Neural cell (in vitro differentiated cells): ENCODE measurements around the gene RABGEF1. TPM values are rescaled to one million over a fixed set of nuclear protein-coding genes. Genes with fewer than 3 reads are reported as not detected.

Source experiments
- H2AFZ ChIP-seq: fragments of 200-600, 300-800 bp; sonication (generic), shearing (Covaris generic); 2 replicates; pipeline ENCODE4 v1.6.0; 2014; ENCODE audit warnings: low read depth, mild to moderate bottlenecking, antibody characterized with exemption, low read length, moderate library complexity
- H3F3A ChIP-seq: fragments of 200-600 bp; shearing (Covaris generic); 2 replicates; pipeline ENCODE4 v1.6.1; 2016; ENCODE audit warnings: mild to moderate bottlenecking, moderate library complexity, mixed read lengths, antibody characterized with exemption, low read length; ENCODE audit not compliant: insufficient read depth, poor library complexity, severe bottlenecking
- H3K27ac ChIP-seq: fragments of 200-600, 300-800 bp; sonication (generic), shearing (Covaris generic); 2 replicates; pipeline ENCODE4 v1.5.1; 2014; ENCODE audit warnings: mild to moderate bottlenecking, low read length, moderate library complexity
- H3K27me3 ChIP-seq: fragments of 300-800, 200-600 bp; sonication (generic), shearing (Covaris generic); 2 replicates; pipeline ENCODE4 v1.6.0; 2014; ENCODE audit warnings: mild to moderate bottlenecking, low read depth, low read length, moderate library complexity; ENCODE audit not compliant: insufficient read depth
- H3K36me3 ChIP-seq: fragments of 300-800, 200-600 bp; sonication (generic), shearing (Covaris generic); 2 replicates; pipeline ENCODE4 v1.5.1; 2014; ENCODE audit warnings: mild to moderate bottlenecking, antibody characterized with exemption, low read length, moderate library complexity; ENCODE audit not compliant: insufficient read depth
- H3K4me2 ChIP-seq: fragments of 300-800, 200-600 bp; sonication (generic), shearing (Covaris generic); 2 replicates; pipeline ENCODE4 v1.6.0; 2014; ENCODE audit warnings: mild to moderate bottlenecking, low read length
- H3K4me3 ChIP-seq: fragments of 300-800, 200-600 bp; sonication (generic), shearing (Covaris generic); 2 replicates; pipeline ENCODE4 v1.5.1; 2014; ENCODE audit warnings: mild to moderate bottlenecking, low read length, moderate library complexity
- H3K79me2 ChIP-seq: fragments of 200-600 bp; shearing (Covaris generic); replicated peaks from 2 replicates; pipeline ENCODE4 v1.6.0; 2014; ENCODE audit warnings: mild to moderate bottlenecking, low read length, moderate library complexity; ENCODE audit not compliant: insufficient read depth
- H3K9ac ChIP-seq: fragments of 300-800, 200-600 bp; sonication (generic), shearing (Covaris generic); 2 replicates; pipeline ENCODE4 v1.6.1; 2016; ENCODE audit warnings: mild to moderate bottlenecking, low read length, mixed read lengths
- H3K9me2 ChIP-seq: fragments of 200-600 bp; shearing (Covaris generic); 2 replicates; pipeline ENCODE4 v1.6.1; 2016; ENCODE audit warnings: mild to moderate bottlenecking, low read length, mixed read lengths; ENCODE audit not compliant: insufficient read depth
- H3K9me3 ChIP-seq: fragments of 200-600, 300-800 bp; sonication (generic), shearing (Covaris generic); 2 replicates; pipeline ENCODE4 v1.6.1; 2016; ENCODE audit warnings: mild to moderate bottlenecking, mixed run types, low read length, moderate library complexity, mixed read lengths
- H4K20me1 ChIP-seq: fragments of 200-600 bp; shearing (Covaris generic); 2 replicates; pipeline ENCODE4 v1.6.1; 2016; ENCODE audit warnings: mild to moderate bottlenecking, mixed run types; ENCODE audit not compliant: insufficient read depth
- EP300 ChIP-seq: fragments of 450-650 bp; conservative IDR thresholded peaks from 2 replicates; pipeline ENCODE4 v1.6.1; 2014; ENCODE audit warnings: antibody characterized with exemption, mild to moderate bottlenecking, moderate library complexity; ENCODE audit not compliant: poor library complexity, severe bottlenecking
- EZH2 ChIP-seq: fragments of 200-600, 300-800 bp; shearing (Covaris generic), sonication (generic); IDR thresholded peaks from 2 replicates; pipeline ENCODE4 v1.6.1; 2014; ENCODE audit warnings: antibody characterized with exemption, low read length, borderline replicate concordance, mild to moderate bottlenecking; ENCODE audit not compliant: insufficient read depth, poor library complexity, severe bottlenecking
- MXI1 ChIP-seq: fragments of 450-650 bp; conservative IDR thresholded peaks from 2 replicates; pipeline ENCODE4 v1.6.1; 2014; ENCODE audit warnings: antibody characterized with exemption, mild to moderate bottlenecking; ENCODE audit not compliant: poor library complexity, severe bottlenecking
- POLR2AphosphoS5 ChIP-seq: IDR thresholded peaks from 2 replicates; pipeline ENCODE4 v1.6.1; 2012
- RAD21 ChIP-seq: fragments of 450-650 bp; conservative IDR thresholded peaks from 2 replicates; pipeline ENCODE4 v1.6.1; 2014; ENCODE audit warnings: antibody characterized with exemption, mild to moderate bottlenecking, moderate library complexity
- REST ChIP-seq: IDR thresholded peaks from 2 replicates; pipeline ENCODE4 v1.6.1; 2012; ENCODE audit warnings: borderline replicate concordance
- SMC3 ChIP-seq: fragments of 450-650 bp; conservative IDR thresholded peaks from 2 replicates; pipeline ENCODE4 v1.6.1; 2014; ENCODE audit warnings: antibody characterized with exemption, mild to moderate bottlenecking, moderate library complexity; ENCODE audit not compliant: poor library complexity
- TAF1 ChIP-seq: IDR thresholded peaks from 2 replicates; pipeline ENCODE4 v1.6.1; 2012; ENCODE audit warnings: low read depth
- polyA plus RNA-seq: library from polyadenylated mRNA; depleted of rRNA; stranded (reverse); fragments of >200 nt; gene quantifications from 2 replicates; pipeline ENCODE4 v1.2.3, GENCODE V29; 2014
- TF ChIP-seq, protein P1 (sequence below): fragments of 450-650 bp; IDR thresholded peaks from 2 replicates; pipeline ENCODE4 v1.5.1; 2014; ENCODE audit warnings: antibody characterized with exemption, mild to moderate bottlenecking, moderate library complexity; ENCODE audit not compliant: poor library complexity, severe bottlenecking

RABGEF1 gene
- polyA plus RNA-seq, 1 donor from 2014 or later, result 34.8 TPM

GRCh38 chr7:66768865-66769832 is 28.6 kb downstream of the RABGEF1 start:
- no peaks in the 10 kb centered on the region for H3F3A ChIP-seq
- no peak overlapping the region for H3K4me3 ChIP-seq
- H2AFZ ChIP-seq, result no peak overlapping the region
- no peak overlapping the region for H3K9ac ChIP-seq
- H3K27me3 ChIP-seq, result no peaks in the 10 kb centered on the region
- peaks cover 10% of the 10 kb centered on the region for H3K79me2 ChIP-seq
- no peaks in the 10 kb centered on the region for H3K9me2 ChIP-seq
- H3K27ac ChIP-seq, result no peak overlapping the region
- H3K36me3 ChIP-seq, result no peaks in the 10 kb centered on the region
- TF ChIP-seq RAD21 (no peak), POLR2AphosphoS5 (no peak), SMC3 (no peak), TAF1 (no peak), EZH2 (no peak), REST (no peak), EP300 (no peak), MXI1 (no peak)
- TF ChIP-seq, protein P1, sequence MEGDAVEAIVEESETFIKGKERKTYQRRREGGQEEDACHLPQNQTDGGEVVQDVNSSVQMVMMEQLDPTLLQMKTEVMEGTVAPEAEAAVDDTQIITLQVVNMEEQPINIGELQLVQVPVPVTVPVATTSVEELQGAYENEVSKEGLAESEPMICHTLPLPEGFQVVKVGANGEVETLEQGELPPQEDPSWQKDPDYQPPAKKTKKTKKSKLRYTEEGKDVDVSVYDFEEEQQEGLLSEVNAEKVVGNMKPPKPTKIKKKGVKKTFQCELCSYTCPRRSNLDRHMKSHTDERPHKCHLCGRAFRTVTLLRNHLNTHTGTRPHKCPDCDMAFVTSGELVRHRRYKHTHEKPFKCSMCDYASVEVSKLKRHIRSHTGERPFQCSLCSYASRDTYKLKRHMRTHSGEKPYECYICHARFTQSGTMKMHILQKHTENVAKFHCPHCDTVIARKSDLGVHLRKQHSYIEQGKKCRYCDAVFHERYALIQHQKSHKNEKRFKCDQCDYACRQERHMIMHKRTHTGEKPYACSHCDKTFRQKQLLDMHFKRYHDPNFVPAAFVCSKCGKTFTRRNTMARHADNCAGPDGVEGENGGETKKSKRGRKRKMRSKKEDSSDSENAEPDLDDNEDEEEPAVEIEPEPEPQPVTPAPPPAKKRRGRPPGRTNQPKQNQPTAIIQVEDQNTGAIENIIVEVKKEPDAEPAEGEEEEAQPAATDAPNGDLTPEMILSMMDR, result no peak
- H3K4me2 ChIP-seq, result no peak overlapping the region
- no peaks in the 10 kb centered on the region for H4K20me1 ChIP-seq
- no peaks in the 10 kb centered on the region for H3K9me3 ChIP-seq

DNA sequence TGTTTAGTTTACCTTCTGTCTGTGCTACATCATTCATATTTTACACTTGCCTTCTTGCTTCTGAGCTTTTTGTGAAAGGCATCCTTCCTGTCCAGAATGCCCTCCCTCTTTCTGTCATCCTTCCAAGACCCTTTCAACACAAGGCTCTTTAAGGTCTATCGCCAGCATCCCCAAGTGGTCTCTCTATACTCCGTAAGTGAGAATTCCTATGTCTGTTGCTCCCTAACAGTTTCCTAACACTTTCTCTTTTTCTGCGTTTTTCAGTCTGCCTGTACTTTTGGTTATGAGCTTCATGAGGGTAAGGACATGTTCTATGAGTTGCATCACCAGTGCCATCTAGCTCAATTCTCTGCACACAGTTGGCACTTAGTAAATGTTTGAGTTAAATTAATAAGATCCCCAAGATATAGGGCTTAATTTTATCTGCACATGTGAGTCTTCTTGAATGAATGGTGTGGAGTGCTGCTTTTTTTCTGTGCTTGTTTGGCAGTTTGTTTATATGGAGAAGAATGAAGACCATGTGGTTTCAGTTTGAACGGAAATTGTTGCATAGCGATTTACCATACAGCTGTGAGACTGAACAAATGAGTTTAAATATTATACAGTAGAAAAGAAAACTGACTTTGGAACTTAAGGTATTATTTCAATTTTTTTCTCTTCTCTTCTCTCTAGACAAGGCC is 29.4 kb downstream of the RABGEF1 start:
- H3K9me2 ChIP-seq, result no peaks in the 10 kb centered on the region
- no peaks in the 10 kb centered on the region for H4K20me1 ChIP-seq
- H3K4me2 ChIP-seq, result no peak overlapping the region
- no peak overlapping the region for H2AFZ ChIP-seq
- H3F3A ChIP-seq, result no peaks in the 10 kb centered on the region
- no peak overlapping the region for H3K9ac ChIP-seq
- H3K9me3 ChIP-seq, result no peaks in the 10 kb centered on the region
- H3K27me3 ChIP-seq, result no peaks in the 10 kb centered on the region
- no peak overlapping the region for H3K4me3 ChIP-seq
- no peak overlapping the region for H3K27ac ChIP-seq
- no peaks in the 10 kb centered on the region for H3K36me3 ChIP-seq
- TF ChIP-seq POLR2AphosphoS5 (no peak), MXI1 (no peak), TAF1 (no peak), REST (no peak), EP300 (no peak)
- TF ChIP-seq, protein P1, result no peak
- peaks cover 10% of the 10 kb centered on the region for H3K79me2 ChIP-seq
